HG02885 (cell line): ENCODE data around the gene SERHL2.
"Not testable (repeated sequence)": the region's sequence is repeated elsewhere in the genome, so short reads cannot be mapped to it uniquely, and the experiment has no call there.

Source experiments
- ATAC-seq: cut with Tn5 transposase; IDR thresholded peaks from one replicate; pipeline ENCODE4 v1.9.1; 2021; ENCODE audit warnings: mild to moderate bottlenecking; ENCODE audit not compliant: unreplicated experiment, poor library complexity

The SERHL2 gene

DNA sequence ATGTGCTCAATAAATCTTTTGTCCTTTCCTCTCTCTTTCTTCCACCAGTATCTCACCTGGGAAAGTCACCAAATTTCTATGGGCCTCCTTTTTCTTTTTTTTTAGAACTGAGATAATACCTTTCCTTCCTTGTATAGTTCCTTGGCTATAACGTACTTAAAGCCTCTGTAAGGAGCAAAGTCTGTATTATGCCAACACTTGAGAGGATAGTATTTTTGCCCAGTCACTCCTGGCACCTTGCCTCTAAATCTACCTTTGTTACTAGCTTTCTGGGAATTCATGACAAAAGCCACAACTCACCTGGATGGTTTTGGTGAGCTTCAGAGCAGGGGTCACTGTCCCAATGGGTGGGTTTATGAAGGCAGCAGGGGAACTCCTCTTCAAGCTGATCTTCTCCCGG, 48.7 kb downstream of the SERHL2 start:
- ATAC-seq = no peak

DNA sequence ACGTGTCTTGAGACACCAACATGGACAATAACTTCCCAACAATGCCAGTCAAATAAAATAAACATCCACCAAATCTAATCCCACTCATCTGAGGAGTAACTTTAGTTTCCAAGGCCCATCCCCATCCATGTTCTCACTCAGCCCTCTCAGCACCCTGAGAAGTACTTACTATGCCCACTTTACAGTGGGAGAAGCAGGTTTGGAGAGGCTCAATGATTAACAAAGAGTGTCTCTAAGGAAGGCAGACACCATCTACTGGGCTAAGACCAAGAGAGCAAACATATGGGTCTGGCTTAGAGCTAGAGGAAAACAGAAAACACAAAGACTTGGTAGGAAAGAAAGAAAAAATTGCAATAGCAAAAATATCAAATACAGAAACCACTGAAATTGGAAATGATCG, 49.7 kb downstream of the SERHL2 start:
- no peak for ATAC-seq

DNA sequence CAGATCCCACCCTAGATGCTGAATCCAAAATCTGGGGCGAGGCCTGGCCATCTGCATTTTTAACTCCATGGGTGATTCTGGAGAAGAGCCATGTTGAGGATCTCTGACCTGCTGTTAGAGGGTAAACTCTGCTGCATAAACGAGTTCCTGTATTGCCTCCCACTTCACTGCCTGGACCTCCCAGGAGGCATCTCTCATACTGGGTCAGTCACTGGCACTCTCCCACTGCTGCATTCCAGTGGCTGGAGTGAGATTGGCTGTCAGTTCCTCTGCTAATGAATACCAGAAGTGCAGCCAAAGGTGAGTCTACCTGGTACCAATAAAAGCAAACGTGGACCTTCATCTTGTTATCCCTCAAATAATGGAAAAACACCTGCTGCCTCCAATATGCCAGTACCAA, 50.6 kb downstream of the SERHL2 start:
- no peak for ATAC-seq

DNA sequence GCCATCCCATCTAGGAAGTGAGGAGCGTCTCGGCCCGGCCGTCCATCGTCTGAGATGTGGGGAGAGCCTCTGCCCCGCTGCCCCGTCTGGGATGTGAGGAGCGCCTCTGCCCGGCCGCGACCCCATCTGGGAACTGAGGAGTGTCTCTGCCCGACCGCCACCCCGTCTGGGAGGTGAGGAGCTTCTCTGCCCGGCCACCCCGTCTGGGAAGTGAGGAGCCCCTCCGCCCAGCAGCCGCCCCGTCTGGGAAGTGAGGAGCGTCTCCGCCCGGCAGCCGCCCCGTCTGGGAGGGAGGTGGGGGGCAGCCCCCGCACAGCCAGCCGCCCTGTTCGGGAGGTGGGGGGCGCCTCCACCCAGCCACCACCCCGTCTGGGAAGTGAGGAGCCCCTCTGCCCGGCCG, 53.9 kb downstream of the SERHL2 start:
- ATAC-seq = not testable (repeated sequence)

DNA sequence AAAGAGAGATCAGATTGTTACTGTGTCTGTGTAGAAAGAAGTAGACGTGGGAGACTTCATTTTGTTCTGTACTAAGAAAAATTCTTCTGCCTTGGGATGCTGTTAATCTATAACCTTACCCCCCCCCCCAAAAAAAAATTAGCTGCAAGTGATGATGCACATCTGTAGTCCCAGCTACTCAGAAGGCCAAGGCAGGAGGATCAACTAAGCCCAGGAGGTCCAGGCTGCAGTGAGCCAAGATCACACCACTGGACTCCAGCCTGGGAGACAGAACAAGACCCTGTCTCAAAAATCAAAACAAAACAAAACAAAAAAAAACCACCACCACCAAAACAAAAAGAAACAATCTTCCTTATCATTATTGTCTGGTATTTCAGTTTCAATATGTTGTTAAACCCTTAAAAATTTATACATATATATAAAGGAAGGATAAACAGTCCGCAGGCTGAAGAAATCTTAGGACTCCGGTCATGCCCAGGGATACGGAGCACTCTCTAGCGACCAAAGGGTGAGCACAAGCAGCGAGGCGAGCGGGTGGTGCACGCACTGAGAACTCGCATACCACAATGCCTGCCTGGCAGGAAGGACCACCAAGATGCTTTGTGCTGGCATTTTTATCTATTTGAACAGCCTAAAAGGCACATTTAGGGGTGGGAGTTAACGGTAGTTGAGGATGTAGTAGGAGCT, 54.5 kb downstream of the SERHL2 start:
- ATAC-seq = no peak

DNA sequence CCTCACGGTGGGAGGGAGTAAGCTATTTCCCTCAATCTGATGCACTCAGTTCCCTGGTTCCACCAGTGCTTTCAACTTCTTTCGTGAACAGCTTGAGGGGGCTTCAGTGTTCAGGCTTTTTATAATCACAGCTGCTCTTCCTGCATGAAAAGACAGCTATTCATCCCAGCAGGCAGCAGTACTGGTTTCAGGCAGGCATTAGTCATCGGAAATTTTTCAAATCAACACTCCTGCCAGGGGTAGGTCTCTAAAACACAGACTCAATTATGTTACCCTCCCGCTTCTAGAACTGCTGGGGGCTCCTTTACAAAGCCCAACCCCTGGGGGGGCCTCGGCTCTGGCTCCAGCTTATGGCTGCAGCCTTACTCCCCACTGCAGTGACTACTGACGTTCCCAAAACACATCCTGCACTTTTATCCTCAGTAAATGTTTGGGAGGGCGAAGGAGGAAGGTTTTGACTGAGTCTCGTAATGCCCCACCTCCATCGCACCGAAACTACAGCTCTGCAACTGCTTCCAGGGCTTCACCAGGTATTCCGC, 55.1 kb downstream of the SERHL2 start:
- no peak for ATAC-seq

DNA sequence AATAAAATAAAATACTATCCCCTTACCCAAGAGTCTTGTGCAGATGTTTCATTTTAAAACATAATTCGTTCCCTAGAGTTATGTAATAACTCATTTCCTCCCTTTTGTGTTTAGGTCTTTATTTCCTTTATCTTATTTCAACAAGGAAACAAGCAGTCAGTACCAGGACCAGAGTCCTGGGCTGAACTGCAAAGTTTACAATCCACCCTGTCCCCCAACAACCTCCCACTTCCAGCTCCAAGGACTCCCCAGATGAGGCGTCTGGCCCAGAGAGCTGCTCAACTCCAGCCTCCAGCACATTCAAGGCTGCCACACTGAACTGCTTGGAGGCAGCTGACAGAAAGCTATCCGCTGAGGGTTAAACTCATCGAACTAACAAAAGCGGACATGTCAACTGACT, 56.4 kb downstream of the SERHL2 start:
- ATAC-seq = no peak

DNA sequence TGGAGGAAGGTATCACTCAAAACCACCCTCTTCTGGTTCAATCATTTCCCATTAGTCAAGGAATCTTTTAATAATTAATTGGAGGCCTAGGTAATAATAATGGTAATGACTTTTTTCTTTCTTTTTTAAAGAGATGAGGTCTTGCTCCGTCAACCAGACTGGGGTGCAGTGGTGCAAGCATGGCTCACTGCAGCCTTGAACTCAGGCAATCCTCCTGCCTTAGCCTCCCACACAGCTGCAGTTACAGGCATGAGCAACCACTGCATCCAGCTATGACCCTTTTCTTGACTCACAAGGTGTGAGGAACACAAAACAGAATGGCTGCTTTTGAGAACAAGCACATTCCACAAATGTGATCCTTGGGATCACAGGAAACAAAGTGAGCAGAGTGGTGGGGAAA, 57.3 kb downstream of the SERHL2 start:
- no peak for ATAC-seq

DNA sequence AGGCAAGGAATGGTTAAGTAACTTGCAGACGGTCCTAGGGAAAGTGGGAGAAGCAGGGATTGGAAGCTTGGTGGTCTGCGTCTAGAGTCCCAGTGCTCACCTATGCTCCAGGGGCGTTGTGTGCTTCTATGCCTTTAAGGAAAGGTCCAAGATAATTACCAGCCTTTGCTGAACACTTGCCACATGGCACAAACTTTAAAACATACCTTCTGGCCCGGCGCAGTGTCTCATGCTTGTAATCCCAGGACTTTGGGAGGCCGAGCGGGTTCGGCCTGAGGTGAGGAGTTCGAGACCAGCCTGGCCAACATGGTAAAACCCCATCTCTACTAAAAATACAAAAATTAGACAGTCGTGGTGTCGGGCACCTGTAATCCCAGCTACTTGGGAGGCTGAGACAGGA, 58.6 kb downstream of the SERHL2 start:
- ATAC-seq = no peak

DNA sequence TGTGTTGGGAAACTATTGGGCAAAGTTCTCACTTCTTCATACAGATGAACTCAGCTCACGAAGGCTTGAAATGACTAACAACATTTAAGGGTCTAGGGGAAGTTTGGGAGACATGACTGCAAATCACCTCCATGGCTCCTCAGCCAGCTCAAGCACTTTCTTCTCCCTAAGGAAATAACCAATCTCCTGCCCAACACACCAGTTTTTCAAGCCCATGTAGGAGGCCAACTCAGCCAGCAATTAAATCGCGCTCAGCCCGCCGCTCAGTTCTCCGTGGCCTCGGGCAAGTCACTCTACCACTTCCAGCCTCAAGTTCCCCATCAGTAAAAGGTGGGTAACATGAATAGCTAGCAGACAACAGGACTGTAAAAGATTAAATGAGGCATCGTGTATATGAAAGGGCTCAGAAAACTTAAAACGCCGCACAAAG, 60.1 kb downstream of the SERHL2 start:
- ATAC-seq = no peak

DNA sequence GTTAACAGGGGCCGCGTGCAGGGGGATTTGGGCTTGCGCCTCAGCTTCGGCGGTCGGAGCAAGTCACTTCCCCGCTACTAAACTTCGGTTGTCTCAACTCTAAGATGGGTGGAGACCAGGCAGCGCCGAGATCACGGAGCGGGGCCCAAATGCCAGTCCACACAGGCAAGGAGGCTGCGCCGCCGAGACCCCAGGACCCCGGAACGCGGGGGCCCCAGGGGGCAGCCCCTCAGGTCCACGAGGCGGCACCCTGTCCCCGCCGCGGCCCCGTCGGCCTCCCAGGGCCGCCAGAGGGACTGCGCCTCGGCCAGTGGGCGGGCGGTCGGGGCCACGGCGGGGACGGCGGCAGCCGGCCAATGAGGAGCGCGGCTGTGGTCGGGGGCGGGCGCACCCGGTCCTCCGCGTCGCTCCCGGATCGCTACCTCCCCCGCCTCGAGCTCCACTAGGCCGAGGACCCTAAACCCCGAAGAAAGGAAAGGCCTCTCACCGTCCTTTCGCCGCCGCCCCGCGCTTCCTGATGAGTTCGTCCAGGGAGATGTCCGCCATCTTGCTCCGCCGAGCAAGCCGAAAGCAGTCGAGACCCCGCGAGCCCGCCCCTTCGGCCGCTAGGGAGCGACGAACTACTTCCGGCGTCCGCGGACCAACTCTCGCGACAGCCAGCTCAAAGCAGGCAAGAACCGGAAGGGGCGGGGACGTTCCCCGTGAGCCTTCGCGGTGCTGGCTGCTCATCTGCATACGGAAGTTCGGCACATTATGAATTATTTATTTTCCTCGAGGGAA, 60.7 kb downstream of the SERHL2 start, which contains the start of gene POLDIP3:
Gene POLDIP3, minus strand, starts transcription at position 572 of the 780 bp plus-strand sequence. Its CDS starts 26 bp downstream, at position 546.
- peak; percentile 79 for ATAC-seq

DNA sequence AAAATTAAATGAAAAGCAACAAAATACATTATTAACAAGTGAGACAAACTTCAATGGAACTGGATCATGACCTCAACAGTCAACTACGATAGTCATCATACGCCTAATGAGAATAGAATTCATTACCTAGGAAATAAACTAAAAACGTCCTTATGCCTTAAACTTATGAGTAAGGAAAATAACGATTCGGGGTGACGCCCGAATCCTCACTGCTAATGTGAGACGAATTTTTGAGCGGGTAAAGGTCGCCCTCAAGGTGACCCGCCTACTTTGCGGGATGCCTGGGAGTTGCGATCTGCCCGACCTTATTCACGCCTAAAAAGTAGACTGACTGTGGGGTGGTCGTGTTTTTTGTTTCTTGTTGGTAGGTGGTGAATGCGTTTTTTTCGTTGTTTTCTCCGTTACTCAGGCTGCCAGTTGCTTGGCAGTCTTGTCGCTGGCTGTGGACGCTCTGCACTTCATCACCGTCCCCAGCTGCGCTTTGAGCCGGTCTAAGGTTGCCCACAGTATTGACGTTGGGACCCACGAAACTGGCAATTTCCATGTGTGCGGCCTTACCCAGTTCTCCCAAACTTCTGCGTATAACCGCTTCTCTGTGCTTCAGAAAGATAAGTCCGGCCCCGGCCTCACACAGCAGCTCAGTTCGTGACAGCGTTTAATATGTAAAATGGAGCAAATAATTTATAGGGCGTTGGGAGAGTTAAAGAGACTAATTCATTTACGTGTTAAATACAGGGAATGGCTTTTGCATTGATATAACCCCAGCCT, 61.5 kb downstream of the SERHL2 start:
- peak; percentile 45 for ATAC-seq

DNA sequence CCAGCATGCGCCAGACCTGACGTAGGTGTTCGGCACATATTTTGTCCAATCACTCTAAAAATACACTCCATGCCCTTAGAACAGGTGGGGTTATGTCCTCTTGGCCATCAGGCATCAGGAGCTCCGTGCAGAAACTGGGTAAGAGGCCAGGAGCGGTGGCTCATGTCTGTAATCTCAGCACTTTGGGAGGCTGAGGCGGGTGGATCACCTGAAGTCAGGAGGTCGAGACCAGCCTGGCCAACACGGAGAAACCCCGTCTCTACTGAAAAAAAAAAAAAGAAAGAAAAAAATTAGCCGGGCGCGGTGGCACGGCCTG, 62.1 kb downstream of the SERHL2 start:
- not testable (repeated sequence) for ATAC-seq

DNA sequence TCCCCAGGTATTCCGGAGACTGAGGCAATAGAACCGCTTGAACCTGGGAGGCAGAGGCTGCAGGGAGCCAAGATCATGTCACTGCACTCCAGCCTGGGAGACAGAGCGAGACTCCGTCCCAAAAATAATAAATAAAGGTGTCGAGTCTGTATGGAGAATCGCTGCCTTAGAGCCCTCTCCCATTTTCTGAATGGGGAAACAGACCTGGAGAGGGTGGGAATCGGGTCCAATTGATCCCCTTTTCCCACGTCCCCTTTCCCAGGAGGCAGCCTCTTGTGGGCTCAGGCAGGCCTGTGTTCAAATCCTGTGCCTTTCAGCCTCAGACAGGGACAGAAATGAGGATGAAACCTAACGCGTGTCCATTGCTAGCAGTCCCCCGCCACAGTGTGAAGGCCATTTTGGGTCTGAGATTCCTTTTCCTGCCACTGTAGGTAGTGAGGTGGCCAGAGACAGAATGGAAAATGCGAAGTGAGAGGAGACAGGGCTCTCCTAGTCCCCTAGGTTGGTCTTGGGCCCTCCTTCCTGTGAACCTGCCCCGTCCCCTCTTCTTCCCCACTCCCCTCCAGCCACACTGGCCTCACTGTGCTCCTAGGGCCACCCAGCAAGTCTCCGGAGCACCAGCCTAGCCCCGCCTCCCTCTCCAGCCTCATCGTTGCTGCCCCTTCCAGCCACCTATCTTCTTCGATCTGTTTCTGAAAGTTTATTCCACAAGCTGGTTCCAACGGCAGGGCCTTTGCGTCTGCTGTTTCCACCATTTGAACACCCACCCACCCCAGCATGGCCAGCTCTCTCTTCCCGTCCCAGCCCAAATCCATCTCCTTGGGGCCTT, 63.6 kb downstream of the SERHL2 start:
- ATAC-seq = no peak

DNA sequence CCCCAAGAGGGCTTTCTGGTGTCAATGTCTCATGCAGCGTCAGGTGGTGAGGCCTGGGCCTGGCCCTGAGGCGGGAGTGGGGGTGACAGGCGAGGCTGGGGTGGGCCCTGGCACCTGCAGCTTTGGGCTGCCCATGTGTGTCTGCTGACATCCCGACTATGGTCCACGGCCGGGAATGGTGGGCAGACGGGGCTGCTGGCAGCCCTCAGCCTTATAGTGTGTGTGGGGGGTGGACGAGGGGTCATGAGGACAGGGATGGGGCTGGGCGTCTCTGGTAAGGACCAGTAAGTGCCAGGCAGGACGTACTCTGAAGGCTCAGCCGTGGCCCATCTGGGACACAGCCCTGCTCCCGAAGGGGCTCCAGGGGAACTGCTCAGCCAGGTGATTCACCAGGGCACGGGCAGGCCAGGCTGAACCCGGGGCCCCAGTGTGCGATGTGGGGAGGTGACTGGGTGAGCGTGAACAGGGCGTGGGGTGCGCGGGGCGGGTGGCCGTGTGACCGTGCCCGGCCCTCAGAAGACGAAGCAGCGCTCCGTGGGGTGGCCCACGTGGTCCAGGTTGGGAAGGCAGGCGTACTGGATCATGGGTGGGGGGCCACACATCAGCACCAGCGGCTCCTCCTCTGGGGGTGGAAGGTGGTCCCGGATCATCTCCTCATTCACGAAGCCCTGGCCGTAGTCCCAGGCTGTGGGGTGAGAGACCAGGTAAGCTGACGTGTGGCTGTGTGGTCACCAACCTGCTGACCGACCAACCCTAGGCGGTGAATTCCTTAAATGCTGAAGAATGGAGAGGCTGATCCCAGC, 65.7 kb downstream of the SERHL2 start:
- ATAC-seq = no peak

DNA sequence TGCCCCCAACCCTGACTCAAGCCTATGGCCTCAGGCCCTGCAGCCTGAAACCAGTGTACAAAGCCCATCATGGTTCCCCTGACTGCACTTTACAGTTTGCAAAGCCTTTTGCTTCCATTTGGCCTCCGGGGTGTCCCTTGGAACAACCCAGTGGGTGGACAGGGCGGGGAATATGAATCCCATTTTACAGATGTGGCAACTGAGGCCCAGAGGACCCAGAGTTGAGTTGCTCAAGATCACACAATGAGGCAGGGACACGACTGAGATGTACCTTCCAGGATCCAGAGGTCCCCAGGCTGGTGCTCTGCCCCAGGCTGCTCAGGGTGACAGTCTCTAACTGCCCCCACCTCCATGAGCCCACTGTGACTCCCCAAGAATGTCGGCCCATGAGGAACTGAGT, 66.3 kb downstream of the SERHL2 start:
- ATAC-seq = no peak

DNA sequence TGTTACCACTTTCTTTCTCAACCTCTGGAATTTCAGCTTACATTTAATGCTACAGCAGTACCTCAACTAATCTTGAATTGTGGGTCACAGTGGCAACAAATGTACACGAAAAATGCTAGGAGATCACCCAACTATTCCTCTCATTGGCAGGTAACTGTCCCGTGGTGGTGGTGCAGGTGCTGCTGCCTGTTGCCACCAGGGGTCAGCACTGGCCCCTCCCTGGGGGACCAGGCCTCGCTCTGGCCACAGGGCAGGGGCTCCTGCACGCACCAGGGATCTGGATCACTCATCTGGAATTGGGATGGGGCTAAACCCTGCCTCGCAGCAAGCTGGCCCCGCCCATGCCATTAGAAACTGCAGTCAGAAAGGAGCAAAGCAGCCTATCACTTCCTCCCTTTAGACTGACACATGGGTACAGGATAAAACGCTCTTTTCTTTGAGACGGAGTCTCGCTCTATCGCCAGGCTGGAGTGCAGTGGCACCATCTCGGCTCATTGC, 67.8 kb downstream of the SERHL2 start:
- ATAC-seq = no peak

DNA sequence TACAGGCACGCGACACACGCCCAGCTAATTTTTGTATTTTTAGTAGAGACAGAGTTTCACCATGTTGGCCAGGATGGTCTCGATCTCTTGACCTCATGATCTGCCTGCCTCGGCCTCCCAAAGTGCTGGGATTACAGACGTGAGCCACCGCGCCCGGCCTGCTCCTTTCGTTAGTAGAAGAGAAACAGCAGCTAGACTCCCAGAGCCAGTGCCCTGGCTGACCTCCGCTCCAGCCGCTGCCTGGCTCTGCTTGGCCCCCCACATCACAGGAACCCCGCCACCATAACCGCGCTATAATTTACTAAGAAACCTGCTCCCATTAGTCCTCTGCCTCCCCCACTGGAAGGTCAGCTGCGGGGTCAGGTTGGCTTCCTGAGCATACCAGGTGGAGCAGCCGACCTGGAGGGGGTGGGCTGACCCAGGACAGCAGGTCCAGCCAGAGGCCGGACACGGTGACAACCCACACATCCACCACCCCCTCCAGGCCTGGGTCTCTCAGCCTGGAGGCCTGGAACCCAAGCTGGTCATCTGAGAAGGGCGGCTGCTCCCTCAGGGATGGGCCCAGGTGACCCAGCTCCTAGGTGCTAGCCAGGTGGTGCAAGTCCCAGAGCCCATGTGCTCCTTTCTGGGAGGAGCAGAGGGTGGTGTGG, 68.4 kb downstream of the SERHL2 start:
- no peak for ATAC-seq

DNA sequence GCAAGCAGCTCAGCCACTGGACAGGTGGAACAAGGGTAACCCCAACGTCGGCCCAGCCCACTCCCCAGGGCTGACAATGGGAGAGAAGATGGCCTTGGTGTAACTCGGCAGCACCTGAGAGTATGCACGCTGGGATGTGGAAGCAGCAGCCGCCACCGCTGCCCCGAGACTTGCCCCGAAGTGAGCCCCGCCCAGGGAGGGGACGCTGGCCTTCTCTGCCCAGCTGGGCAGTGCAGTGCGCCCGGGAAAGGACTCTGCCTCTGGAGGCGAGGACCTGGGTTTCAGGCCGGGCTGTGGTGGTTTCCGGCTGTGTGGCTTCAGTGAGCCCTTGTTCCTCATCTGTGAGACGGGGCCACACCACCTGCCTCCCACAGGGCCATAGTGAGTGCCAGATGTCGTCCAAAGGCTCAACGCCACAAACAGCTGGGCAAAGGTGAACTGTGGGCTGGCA, 69.6 kb downstream of the SERHL2 start:
- no peak for ATAC-seq
